Testis (tissue), 3 donors: Measurements from ENCODE around the gene JAKMIP1. TPM values are rescaled to one million over a fixed set of nuclear protein-coding genes. Genes with fewer than 3 reads are reported as not detected.

Experiments used
- DNase-seq: peaks from one replicate; pipeline ENCODE4 v3.0.0-alpha.2; 2019
- H3K27ac ChIP-seq, 2 donors: fragments of 200-600 bp; sonication (generic); one replicate each; pipeline ENCODE4 v1.5.1; 2019
- H3K27me3 ChIP-seq: fragments of 200-600 bp; sonication (generic); one replicate; pipeline ENCODE4 v1.5.1; 2019
- H3K36me3 ChIP-seq: fragments of 200-600 bp; sonication (generic); one replicate; pipeline ENCODE4 v1.5.1; 2017; ENCODE audit warnings: low read depth; ENCODE audit errors: missing control alignments
- H3K4me1 ChIP-seq: fragments of 200-600 bp; sonication (generic); one replicate; pipeline ENCODE4 v1.5.1; 2019
- H3K4me3 ChIP-seq, 2 donors: fragments of 200-600 bp; sonication (generic); one replicate each; pipeline ENCODE4 v1.5.1; 2017 to 2019
- H3K9me3 ChIP-seq: fragments of 200-600 bp; sonication (generic); one replicate; pipeline ENCODE4 v1.5.1; 2017
- CTCF ChIP-seq, 3 experiments: fragments of 450-650 bp in 2 of 3; fragments of 200-600 bp in 1 of 3; sonication (generic) in 1 of 3; IDR thresholded peaks; one replicate each; pipeline ENCODE4 v1.5.1; 2016 to 2019; ENCODE audit warnings: antibody characterized with exemption in 3 of 3, mild to moderate bottlenecking in 2 of 3, moderate library complexity in 1 of 3
- POLR2A ChIP-seq: fragments of 450-650 bp; IDR thresholded peaks from one replicate; pipeline ENCODE4 v1.6.1; 2017; ENCODE audit warnings: antibody characterized with exemption, mild to moderate bottlenecking, moderate library complexity
- WGBS, 2 donors: methylation state at CpG; one replicate each; pipeline ENCODE4 v1.1.5; 2018; 5-methylcytosine and 5-hydroxymethylcytosine counted together
- intact Hi-C: fragments of 100-400 bp; cut with DNase I; formaldehyde crosslinking; loops from one replicate; pipeline ENCODE4 v1.15.1; 2023; ENCODE audit warnings: low total_unique reads
- polyA plus RNA-seq: library from polyadenylated mRNA; stranded (reverse); fragments of 350-450 nt; fragmentation: Illumina TruSeq; extraction: RNeasy Lipid Tissue Mini Kit (QIAGEN cat#74804); gene quantifications from one replicate; pipeline ENCODE4 v1.2.3, GENCODE V29; 2014; ENCODE audit warnings: low read depth, low replicate concordance; ENCODE audit not compliant: insufficient read depth
- total RNA-seq, 2 donors: library from RNA; depleted of rRNA; stranded (reverse); fragments of >200 nt; gene quantifications; one replicate each; pipeline ENCODE4 v1.2.3, GENCODE V29; 2016

The JAKMIP1 gene
- total and polyA plus RNA-seq, 3 donors from 2014 or later = 10.7 to 18.1 (median 15.2) TPM

DNA sequence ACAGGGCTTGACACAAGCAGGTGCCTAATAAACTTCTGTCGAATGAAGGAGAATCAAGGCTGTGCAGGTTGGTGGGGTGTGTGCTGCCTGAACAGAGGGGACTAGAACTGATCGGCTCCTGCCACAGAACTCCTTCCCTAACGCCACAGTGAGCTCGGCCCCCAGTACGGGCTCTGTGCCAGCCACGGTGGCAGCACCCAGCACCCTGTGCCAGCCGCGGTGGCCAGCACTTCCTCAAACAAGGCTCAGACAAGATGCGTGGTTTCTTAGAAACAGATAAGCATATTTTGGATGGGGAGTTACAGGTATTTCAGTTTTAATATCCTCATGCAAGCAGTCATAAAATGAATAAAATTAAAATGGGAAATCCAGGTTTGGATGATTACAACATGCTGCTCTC lies 156.1 kb downstream of the JAKMIP1 start:
- no peaks in the 10 kb centered on the region for H3K36me3 ChIP-seq
- H3K27me3 ChIP-seq = no peaks in the 10 kb centered on the region
- TF ChIP-seq POLR2A (no peak), CTCF (IDR thresholded peaks at IDR 0.05) (no peak)
- no peaks in the 10 kb centered on the region for H3K4me1 ChIP-seq
- no peak for DNase-seq
- H3K4me3 ChIP-seq = no peak overlapping the region
- intact Hi-C loops = no loop called here
- H3K27ac ChIP-seq = no peak overlapping the region
- no peaks in the 10 kb centered on the region for H3K9me3 ChIP-seq
- WGBS, 2 donors = 62 to 69% methylated on average over 9 of the region's 9 CpGs

- Histone ChIP-seq H3K27me3 (no peaks in the 10 kb centered on the region), H3K27ac (no peak overlapping the region), H3K4me3 (no peak overlapping the region), H3K9me3 (no peaks in the 10 kb centered on the region), H3K4me1 (no peaks in the 10 kb centered on the region), H3K36me3 (no peaks in the 10 kb centered on the region)
- intact Hi-C loops = no loop called here
- 89 to 92% methylated on average over 7 of the region's 7 CpGs for WGBS, 2 donors
- DNase-seq = no peak
- TF ChIP-seq POLR2A (no peak), CTCF (IDR thresholded peaks at IDR 0.05) (no peak)
Observed at GRCh38 chr4:6043843-6044242, 156.5 kb downstream of the JAKMIP1 start.

GRCh38 chr4:6043188-6043587 lies 157.2 kb downstream of the JAKMIP1 start:
- WGBS, 2 donors = 67 to 74% methylated on average over 9 to 13 of the region's 13 CpGs
- Histone ChIP-seq H3K27me3 (no peaks in the 10 kb centered on the region), H3K9me3 (no peaks in the 10 kb centered on the region), H3K4me3 (no peak overlapping the region), H3K27ac (no peak overlapping the region), H3K4me1 (no peaks in the 10 kb centered on the region), H3K36me3 (no peaks in the 10 kb centered on the region)
- no peak for DNase-seq
- TF ChIP-seq POLR2A (no peak), CTCF (IDR thresholded peaks at IDR 0.05) (no peak)
- intact Hi-C loops = no loop called here

DNA sequence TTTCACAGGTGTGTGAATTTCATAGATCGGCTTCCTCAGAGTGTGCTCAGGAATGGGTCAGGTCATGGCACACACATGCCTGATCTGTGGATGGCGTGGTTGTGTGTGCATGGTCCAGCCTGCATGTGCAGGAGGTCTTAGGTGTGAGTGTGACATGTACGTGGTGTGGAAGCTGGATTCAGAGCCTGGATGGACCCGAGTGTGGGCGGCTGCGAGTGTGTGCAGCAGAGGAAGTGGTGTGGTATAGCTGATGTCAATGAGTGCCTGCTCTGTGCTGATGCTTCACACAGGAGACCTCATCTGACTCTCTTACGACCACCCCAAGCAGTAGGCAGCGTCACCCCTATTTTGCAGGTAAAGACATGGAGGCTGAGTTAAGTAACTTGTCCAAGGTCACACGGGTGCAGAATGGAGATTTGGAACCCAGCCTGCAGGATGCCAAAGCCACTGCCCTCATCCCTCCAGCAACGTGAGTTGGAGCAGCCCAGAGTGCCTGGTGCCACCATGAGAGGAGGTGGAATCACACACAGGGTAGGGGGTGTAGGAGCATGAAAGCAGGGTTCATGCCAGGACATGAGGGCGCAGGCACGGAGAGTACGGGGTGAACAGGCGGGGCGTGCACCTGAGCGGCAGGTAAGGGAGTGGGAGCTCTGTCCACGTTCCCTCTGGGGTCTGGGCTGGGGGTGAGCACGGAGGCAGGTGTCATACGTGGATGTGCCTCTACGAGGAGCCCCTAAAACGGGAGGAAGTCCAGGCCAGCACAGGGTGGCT lies 157.9 kb downstream of the JAKMIP1 start:
- DNase-seq = no peak
- Histone ChIP-seq H3K27ac (no peak overlapping the region), H3K4me1 (no peaks in the 10 kb centered on the region), H3K27me3 (no peaks in the 10 kb centered on the region), H3K36me3 (no peaks in the 10 kb centered on the region), H3K9me3 (no peaks in the 10 kb centered on the region), H3K4me3 (no peak overlapping the region)
- WGBS, 2 donors = 85 to 86% methylated on average over 18 to 21 of the region's 21 CpGs
- intact Hi-C loops = no loop called here
- TF ChIP-seq POLR2A (no peak), CTCF (IDR thresholded peaks at IDR 0.05) (no peak)

GRCh38 chr4:6041800-6042199 lies 158.5 kb downstream of the JAKMIP1 start:
- no peak for DNase-seq
- H3K27me3 ChIP-seq = no peaks in the 10 kb centered on the region
- intact Hi-C loops = no loop called here

More at GRCh38 chr4:6041800-6042199, 158.5 kb downstream of the JAKMIP1 start:
- Histone ChIP-seq H3K27ac (no peak overlapping the region), H3K9me3 (no peaks in the 10 kb centered on the region), H3K4me3 (no peak overlapping the region), H3K4me1 (no peaks in the 10 kb centered on the region), H3K36me3 (no peaks in the 10 kb centered on the region)
- WGBS, 2 donors = 85 to 91% methylated on average over 5 of the region's 5 CpGs
- no peak for TF ChIP-seq CTCF (IDR thresholded peaks at IDR 0.05)
- no peak for TF ChIP-seq POLR2A
